Measurements from ENCODE around the gene SEPTIN7. TPM values are rescaled to one million over a fixed set of nuclear protein-coding genes. Genes with fewer than 3 reads are reported as not detected.

Gene SEPTIN7
- polyA plus RNA-seq, 12 donors, result 337 to 554 (median 441) TPM; not detected in 1

DNA sequence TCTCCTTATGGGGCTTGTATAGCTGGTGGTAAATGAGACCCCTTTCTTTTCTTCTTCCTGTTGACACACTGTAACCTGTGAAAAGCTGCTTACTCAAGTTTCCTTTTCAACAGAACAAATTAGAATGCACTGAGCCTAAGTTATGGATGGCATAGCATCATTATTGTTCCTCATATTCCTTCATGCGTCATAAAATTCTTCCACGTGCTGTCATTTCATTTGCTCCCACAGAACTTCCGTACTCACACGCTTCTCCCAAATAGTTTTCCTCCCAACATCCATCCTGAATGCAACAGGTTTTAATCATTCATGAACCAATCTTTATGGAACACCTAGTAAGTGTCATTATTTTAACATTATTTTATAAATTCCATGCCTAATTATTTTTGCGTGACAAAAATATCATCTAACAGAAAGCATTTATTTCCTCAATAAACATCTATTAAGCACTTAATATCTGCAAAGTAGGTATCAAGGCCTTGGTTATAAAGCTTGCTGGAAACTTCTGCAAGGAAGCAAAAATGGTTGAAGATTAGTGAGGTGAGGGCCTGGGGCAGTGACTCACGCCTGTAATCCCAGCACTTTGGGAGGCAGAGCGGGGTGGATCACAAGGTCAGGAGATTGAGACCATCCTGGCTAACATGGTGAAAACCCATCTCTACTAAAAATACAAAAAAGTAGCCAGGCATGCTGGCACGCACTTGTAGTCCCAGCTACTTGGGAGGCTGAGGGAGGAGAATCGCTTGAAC is 18.9 kb upstream of the SEPTIN7 start:
- no peak for DNase-seq

DNA sequence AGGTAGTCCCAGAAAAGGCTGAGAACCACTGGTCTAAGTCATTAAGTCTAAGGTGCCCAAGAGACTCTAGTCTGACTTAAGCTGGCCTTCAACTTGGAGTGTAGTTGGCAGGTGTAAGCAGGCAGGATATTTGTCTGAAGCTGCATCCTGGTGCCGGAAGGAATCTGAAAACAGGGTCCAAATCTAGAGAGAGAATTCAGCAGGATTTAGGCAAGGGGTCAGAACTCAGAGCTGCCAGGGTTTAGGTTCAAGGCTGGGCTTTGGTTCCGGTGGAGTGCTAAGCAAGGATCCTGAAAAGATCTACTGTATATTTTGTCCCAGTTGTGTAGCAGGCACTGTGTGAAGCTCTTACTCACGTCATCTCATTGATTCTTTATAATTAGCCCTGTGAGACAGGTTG is 16.5 kb upstream of the SEPTIN7 start:
- DNase-seq, result no peak

DNA sequence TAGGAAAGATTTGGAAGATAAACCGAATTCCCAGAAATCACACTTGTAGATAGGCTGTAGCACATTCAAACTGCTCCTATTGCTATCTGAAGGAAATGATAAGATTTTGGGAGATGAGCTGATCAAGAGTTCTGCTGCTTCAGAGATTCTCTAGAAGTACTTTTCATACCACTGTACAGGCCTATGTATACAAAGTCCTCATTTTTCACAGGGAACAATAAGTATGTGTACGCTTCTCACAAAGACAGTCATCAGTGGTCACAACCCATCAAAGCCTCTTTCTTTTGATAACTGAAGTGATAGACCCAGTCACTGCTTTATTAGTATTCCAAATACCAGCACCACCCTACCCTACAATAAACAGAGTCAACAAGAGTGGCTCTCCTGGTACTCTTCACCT is 15.6 kb upstream of the SEPTIN7 start:
- no peak for DNase-seq

DNA sequence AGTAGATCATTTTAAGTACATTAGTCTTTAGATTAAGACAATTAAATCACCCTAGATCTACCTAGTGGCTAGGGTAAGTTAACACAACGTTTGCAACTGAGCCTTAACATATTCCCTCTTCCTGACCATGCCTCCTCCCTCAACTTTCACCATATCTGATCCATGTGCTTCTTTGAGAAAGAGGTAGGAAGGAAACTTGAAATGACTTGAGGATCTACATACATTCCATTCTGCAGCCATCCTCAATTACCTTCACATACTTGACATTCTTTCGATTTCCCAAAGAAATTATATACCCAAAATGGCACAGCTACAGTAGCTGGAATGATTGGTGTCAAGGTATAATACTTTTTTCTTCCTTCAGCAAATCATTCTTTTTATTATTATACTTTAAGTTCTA is 12.9 kb upstream of the SEPTIN7 start:
- no peak for DNase-seq

DNA sequence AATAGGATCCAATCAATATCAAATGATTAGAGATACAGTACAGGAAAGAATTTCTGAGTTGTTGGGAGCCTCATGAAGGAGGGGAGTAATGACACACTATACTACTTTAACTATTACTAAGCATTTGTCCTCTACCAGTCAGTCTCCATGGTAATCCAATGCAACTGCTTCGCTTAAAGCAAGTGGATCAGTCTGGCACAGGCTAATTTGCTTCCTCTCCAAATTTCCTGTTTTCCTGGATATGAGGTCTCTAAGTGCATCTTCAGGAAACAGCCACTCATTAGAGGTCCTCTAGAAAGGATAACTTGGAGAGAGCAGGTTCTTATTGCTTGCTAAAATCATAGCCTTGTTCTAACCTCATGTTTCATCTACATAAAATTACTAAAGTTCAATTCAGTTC is 8.4 kb upstream of the SEPTIN7 start:
- no peak for DNase-seq

DNA sequence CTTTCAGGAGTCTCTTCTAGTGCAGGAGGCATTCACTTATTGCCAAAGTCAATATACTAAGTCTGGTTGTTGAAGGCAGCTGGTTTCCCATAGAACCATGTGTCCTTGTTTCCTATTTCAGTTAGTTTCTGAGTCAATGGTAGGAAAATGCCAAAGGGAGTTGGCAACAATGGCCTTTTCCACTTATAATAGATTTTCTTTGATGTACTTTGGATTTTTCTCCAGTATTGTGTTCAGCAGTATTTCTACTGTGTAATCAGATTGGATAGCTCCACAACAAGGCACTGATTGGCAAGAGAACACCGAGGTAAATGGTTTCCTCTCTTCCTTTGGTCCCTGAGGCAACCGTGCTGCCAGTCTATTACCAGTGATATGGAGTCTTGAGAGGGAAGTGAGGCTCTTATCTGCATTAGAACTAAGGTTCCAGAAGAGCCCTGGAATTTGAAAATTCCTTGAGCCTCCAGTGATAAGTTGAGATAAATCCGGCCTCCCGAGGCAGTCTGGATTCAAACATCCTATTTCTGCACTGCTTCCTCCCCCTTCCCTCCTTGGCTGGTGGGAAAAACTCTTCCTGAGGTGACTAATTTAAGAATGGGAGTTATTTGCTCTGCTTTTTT is 7.9 kb upstream of the SEPTIN7 start:
- no peak for DNase-seq

DNA sequence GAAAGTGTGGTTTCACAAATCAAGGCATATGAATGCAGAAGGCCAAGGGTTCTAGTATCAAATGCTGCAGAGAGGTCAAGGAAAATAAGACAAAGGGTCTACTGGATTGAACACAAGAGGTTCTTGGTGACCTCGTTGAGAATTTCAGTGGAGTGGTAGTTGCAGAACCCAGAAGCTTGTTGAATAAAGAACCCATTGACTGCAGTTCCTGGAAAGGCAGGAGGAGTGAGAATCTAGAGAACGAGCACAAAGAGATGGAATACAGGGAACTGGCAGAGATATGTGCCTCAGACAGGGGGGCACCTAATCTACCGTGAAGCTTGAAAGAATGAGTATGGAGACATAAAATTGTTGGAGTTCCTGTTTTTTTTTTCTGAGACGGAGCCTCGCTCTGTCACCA is 3.5 kb upstream of the SEPTIN7 start:
- DNase-seq, result no peak

DNA sequence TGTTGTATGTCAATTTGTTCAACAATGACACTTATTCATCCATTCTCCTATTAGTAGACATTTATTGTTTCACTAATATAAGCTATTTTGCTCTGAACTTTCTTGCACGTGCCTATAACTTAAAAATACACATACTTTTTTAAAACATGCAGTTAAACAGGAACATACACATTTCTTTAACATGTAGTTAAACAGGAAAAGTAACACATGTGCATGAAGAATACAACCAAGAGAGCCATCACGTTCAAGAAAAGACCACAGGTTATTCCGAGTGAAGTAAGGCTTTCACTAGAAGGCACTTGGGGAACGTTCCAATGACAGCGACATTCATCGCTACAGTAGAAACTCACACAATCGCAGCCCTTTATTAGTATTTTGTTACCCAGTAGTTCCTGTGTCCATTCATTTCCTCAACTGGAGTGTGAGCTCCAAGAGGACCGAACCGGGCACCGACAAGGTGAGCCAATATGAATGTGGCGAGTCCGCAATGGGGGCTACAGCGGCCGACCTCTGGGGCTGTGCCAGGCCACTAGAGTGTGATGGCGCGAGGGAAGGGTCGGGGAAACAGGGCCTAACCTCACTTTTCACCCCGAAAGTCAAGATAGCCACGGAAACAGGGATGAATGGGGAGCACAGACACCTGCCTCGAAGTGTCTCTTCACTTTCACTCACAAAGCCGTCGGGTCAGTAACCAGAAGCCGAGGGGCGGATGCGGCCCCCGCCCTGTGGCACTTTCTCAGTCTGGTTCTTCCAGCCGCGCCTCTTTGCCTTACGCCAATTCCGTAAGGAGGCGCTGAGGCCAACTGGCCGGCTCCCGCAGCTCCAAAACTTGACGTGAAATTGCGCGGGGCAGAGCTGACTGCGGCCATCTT is 775 bp upstream of the SEPTIN7 start:
- peak; percentile 95 for DNase-seq

- DNase-seq, result peak; percentile 73
Measured at GRCh38 chr7:35801392-35802101, 690 bp downstream of the SEPTIN7 start.

- no peak for DNase-seq
Measured at GRCh38 chr7:35802102-35802466, 1.2 kb downstream of the SEPTIN7 start.

GRCh38 chr7:35802649-35803048 is 1.8 kb downstream of the SEPTIN7 start:
- no peak for DNase-seq

DNA sequence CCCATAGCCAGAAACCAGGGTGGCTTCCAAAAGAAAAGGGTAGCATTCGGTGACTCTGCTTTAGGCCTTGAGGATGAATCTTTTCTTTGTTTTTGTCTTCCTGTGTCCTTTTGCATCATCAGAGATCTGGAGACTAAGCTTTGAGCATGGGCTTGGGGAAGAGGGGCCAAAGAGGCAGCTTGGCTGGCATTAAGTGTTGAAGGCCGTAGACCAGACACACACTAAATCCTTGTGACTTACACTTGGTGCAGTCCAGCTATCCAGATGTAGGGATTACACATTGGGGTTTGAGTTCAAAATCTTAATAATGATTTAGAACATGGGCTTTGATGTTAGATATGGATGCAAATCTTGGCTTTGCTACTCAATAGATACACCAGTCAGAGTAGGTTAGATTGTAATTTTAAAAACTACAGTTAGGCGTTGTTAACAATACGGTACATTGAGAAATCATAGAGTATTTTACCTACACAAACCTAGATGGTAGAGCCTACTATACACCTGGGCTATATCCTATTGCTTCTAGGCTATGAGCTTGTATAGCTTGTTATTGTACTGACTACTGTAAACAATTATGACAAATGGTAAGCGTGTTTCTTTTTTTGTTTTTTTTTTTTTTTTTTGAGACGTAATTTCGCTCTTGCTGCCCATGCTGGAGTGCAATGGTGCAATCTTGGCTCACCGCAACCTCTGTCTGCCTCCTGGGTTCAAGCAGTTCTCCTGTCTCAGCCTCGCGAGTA is 3.5 kb downstream of the SEPTIN7 start:
- no peak for DNase-seq

DNA sequence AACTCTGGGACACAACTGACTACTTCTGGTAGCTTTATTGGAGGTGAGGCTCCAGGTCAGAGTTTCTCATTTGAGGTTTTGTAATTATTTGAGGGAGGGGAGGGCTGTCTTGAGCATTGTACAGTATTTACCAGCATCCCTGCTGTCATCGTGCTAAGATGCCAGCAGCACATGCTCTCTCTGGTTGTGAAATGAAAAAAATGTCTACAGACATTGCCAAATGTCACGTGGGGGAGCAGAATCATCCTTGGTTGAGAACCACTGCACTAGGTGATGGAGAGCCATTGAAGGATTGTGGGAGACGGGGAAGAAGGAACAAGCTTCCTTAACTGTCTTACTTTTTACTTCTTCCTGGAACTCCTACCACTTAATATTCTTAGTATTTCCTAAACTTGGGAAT is 5.0 kb downstream of the SEPTIN7 start:
- no peak for DNase-seq

DNA sequence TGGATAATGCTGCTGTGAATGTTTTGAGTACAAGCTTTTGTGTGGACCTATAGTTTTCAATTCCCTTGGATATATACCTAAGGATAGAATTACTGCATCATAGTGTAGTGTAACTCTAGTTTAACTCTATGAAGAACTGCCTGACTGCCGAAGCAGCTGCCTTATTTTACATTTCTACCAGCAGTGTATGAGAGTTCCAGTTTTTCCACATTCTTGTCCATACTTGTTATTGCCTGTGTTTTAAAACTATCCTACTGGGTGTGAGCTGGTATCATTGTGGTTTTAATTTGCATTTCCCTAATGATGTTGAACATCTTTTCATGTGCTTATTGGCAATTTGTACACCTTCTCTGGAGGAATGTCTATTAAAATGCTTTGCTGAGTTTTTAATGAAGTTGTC is 15.7 kb downstream of the SEPTIN7 start:
- no peak for DNase-seq

DNA sequence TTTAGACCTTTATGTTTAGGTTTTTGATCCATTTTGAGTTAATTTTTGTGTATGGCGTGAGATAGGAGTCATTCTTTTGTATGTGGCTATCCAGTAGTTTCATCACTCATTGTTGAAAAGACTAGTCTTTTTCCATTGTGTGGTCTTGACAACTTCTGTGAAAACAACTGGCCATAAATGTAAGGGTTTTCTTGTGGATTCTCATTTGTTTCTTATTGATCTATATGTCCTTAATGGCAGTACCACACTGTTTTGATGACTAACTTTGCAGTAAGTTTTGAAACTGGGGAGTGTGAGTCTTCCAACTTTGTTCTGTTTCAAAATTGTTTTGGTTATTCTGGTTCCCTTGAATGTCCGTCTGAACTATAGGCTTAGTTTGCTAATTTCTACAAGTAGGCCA is 16.3 kb downstream of the SEPTIN7 start:
- no peak for DNase-seq

DNA sequence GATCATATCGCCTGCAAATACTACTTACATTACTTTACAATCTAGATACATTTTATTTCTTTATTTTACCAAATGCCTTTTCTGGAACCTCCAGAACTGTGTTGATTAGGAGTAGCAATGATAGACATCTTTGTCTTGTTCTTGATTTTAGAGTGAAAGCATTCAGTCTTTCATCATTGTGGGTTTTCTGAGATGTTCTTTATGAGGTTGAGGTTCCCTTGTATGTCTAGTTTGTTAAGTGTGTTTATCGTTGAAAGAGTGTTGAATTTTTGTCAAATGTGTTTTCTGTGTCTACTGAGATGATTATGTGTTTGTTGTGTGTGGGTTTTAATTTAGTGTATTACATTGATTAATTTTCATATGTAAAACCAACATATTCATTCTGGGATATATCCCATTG is 17.1 kb downstream of the SEPTIN7 start:
- no peak for DNase-seq

- no peak for DNase-seq
Measured at GRCh38 chr7:35818513-35818912, 17.7 kb downstream of the SEPTIN7 start.

DNA sequence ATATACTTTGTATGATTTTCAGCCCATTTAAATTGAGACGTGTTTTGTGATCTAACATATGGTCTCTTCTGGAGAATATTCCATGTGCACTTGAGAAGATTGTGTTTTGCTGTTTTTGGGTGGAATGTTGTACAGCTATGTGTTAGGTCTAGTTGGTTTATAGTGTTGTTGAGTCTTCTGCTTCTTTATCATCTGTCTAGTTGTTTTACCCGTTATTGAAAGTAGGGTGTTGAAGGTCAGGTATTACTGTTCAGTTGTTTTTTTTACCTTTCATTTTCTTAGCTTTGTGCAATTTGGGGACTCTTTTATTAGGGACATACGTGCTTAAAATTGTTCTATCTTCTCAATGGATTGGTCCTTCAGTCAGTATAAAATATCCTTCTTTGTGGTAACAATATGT is 18.5 kb downstream of the SEPTIN7 start:
- DNase-seq, result no peak

GRCh38 chr7:35819954-35820703 is 19.3 kb downstream of the SEPTIN7 start:
- no peak for DNase-seq

- no peak for DNase-seq
Measured at GRCh38 chr7:35820858-35821257, 20.0 kb downstream of the SEPTIN7 start.

GRCh38 chr7:35823440-35823839 is 22.6 kb downstream of the SEPTIN7 start:
- DNase-seq, result no peak
